OCI-LY1 (cell line): ENCODE data around the gene PLXNA2.

ENCODE experiments used
- H2AFZ ChIP-seq: fragments of 200-600 bp; sonication (generic), shearing (Covaris generic); 2 replicates; pipeline ENCODE4 v1.6.0; 2014; ENCODE audit warnings: antibody characterized with exemption, mild to moderate bottlenecking, low read length
- H3F3A ChIP-seq: fragments of 200-600 bp; sonication (generic), shearing (Covaris generic); 2 replicates; pipeline ENCODE4 v1.6.0; 2014; ENCODE audit warnings: mild to moderate bottlenecking, antibody characterized with exemption, low read length, moderate library complexity; ENCODE audit not compliant: insufficient read depth
- H3K27ac ChIP-seq: fragments of 200-600 bp; sonication (generic); 2 replicates; pipeline ENCODE4 v1.5.1; 2014; ENCODE audit warnings: low read length, mixed run types, mild to moderate bottlenecking, low read depth; ENCODE audit not compliant: poor library complexity, severe bottlenecking
- H3K27me3 ChIP-seq: fragments of 200-600 bp; sonication (generic); 2 replicates; pipeline ENCODE4 v1.6.0; 2014; ENCODE audit warnings: antibody characterized with exemption, mild to moderate bottlenecking, low read length, moderate library complexity; ENCODE audit not compliant: insufficient read depth
- H3K36me3 ChIP-seq: fragments of 200-600 bp; sonication (generic); 2 replicates; pipeline ENCODE4 v1.6.1; 2014; ENCODE audit warnings: mild to moderate bottlenecking, antibody characterized with exemption, low read length, moderate library complexity, mixed read lengths; ENCODE audit not compliant: insufficient read depth
- H3K4me1 ChIP-seq: fragments of 200-600 bp; sonication (generic); 2 replicates; pipeline ENCODE4 v1.5.1; 2014; ENCODE audit warnings: mild to moderate bottlenecking, low read length, moderate library complexity; ENCODE audit not compliant: insufficient read depth, severe bottlenecking
- H3K4me2 ChIP-seq: fragments of 200-600 bp; sonication (generic), shearing (Covaris generic); 2 replicates; pipeline ENCODE4 v1.6.1; 2014; ENCODE audit warnings: low read length
- H3K4me3 ChIP-seq: fragments of 200-600 bp; sonication (generic); 2 replicates; pipeline ENCODE4 v1.5.1; 2014; ENCODE audit warnings: low read length, low read depth, mild to moderate bottlenecking, mixed read lengths; ENCODE audit not compliant: poor library complexity, severe bottlenecking
- H3K79me2 ChIP-seq: fragments of 200-600 bp; shearing (Covaris generic); 2 replicates; pipeline ENCODE4 v1.6.1; 2016; ENCODE audit warnings: mixed run types, low read length, mixed read lengths; ENCODE audit not compliant: insufficient read depth
- H3K9ac ChIP-seq: fragments of 200-600 bp; sonication (generic), shearing (Covaris generic); 2 replicates; pipeline ENCODE4 v1.6.1; 2014; ENCODE audit warnings: mild to moderate bottlenecking, low read length, mixed read lengths
- H3K9me2 ChIP-seq: fragments of 200-600 bp; sonication (generic), shearing (Covaris generic); 2 replicates; pipeline ENCODE4 v1.6.1; 2014; ENCODE audit warnings: low read depth, mild to moderate bottlenecking, low read length, mixed read lengths
- H3K9me3 ChIP-seq: fragments of 200-600 bp; shearing (Covaris generic); 2 replicates; pipeline ENCODE4 v1.6.1; 2014; ENCODE audit warnings: low read length, mixed read lengths
- H4K20me1 ChIP-seq: fragments of 200-600 bp; sonication (generic), shearing (Covaris generic); 2 replicates; pipeline ENCODE4 v1.6.0; 2016; ENCODE audit warnings: mild to moderate bottlenecking, low read length; ENCODE audit not compliant: insufficient read depth
- CTCF ChIP-seq: fragments of 200-600 bp; sonication (generic), shearing (Covaris generic); IDR thresholded peaks from 2 replicates; pipeline ENCODE4 v1.5.1; 2017; ENCODE audit warnings: mild to moderate bottlenecking, antibody characterized with exemption, low read length, moderate library complexity, mixed read lengths
- EZH2 ChIP-seq: fragments of 200-600 bp; sonication (generic), shearing (Covaris generic); IDR thresholded peaks from 2 replicates; pipeline ENCODE4 v1.8.0; 2017; ENCODE audit warnings: borderline replicate concordance, mixed run types, mild to moderate bottlenecking, antibody characterized with exemption, low read length, moderate library complexity, mixed read lengths

The PLXNA2 gene

GRCh38 chr1:208106218-208106617 lies 138.0 kb downstream of the PLXNA2 start:
- Histone ChIP-seq H3K9me3 (no peaks in the 10 kb centered on the region), H3K36me3 (no peaks in the 10 kb centered on the region), H3K9me2 (no peaks in the 10 kb centered on the region), H3K27me3 (no peaks in the 10 kb centered on the region), H3K4me3 (no peak overlapping the region), H3F3A (no peaks in the 10 kb centered on the region), H4K20me1 (no peaks in the 10 kb centered on the region), H3K4me1 (no peaks in the 10 kb centered on the region), H3K9ac (no peak overlapping the region), H3K79me2 (no peaks in the 10 kb centered on the region), H3K4me2 (no peak overlapping the region), H2AFZ (no peak overlapping the region), H3K27ac (no peak overlapping the region)
- TF ChIP-seq EZH2 (no peak), CTCF (no peak)

GRCh38 chr1:208105756-208106155 lies 138.4 kb downstream of the PLXNA2 start:
- Histone ChIP-seq H3K79me2 (no peaks in the 10 kb centered on the region), H3K4me2 (no peak overlapping the region), H3K4me1 (no peaks in the 10 kb centered on the region), H3K27ac (no peak overlapping the region), H3F3A (no peaks in the 10 kb centered on the region), H3K9me2 (no peaks in the 10 kb centered on the region), H2AFZ (no peak overlapping the region), H4K20me1 (no peaks in the 10 kb centered on the region), H3K4me3 (no peak overlapping the region), H3K9ac (no peak overlapping the region), H3K36me3 (no peaks in the 10 kb centered on the region), H3K9me3 (no peaks in the 10 kb centered on the region), H3K27me3 (no peaks in the 10 kb centered on the region)
- TF ChIP-seq EZH2 = no peak
- TF ChIP-seq CTCF = no peak

- Histone ChIP-seq H3K9me3 (no peaks in the 10 kb centered on the region), H3K9me2 (no peaks in the 10 kb centered on the region), H3K4me2 (no peak overlapping the region), H3K4me1 (no peaks in the 10 kb centered on the region), H3F3A (no peaks in the 10 kb centered on the region), H3K27ac (no peak overlapping the region), H3K27me3 (no peaks in the 10 kb centered on the region), H3K9ac (no peak overlapping the region), H2AFZ (no peak overlapping the region), H4K20me1 (no peaks in the 10 kb centered on the region), H3K79me2 (no peaks in the 10 kb centered on the region), H3K36me3 (no peaks in the 10 kb centered on the region), H3K4me3 (no peak overlapping the region)
- no peak for TF ChIP-seq EZH2
- TF ChIP-seq CTCF = no peak
Observed at GRCh38 chr1:208103597-208104513, 140.3 kb downstream of the PLXNA2 start.
